Measurements from ENCODE around the gene CMTM8.

The CMTM8 gene

DNA sequence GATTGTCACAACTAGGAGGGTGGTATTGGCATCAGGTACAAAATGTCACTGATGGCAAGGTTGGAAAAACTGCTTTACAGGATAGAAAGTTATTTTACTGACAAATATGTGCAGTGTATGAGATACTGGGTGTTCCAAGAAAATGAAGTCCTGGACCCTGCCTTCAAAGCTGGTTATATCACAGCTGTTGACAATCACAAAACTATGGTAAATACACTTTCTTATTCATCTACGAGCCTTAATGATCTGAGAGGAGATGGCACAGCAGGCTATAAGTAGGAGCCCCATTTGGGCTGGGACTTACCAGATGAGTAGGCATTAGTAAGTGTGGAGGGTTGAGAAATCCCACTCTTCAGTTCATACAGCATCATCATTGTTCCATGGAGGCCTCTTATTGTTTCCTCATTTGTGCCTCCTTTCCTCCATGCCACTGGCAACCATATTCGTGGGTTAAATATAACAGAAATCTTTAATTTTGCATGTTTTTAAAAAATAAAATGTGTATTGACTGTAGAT lies 66.9 kb downstream of the CMTM8 start:
- DNase-seq (ENCODE audit: low read depth in 3 of 3) = no peak

DNA sequence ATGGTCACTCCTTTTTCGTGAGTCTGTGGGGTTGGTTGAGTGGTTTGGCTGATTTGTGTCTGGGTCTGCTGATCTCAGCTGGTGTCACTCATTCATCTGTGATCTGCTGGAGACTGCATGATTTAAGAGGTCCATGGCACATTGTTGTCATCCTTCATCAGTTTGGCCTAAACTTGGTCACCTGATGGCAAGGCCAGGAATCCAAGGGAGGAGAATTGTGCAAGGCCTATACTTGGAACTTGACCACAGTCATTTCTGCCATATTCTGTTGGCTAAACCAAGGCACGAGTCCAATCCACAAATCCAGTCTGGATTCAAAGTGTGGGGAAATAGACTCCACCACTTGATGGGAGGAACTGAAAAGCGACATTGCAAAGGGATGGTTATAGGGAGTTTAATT lies 67.6 kb downstream of the CMTM8 start:
- no peak for DNase-seq (ENCODE audit: low read depth in 3 of 3)

DNA sequence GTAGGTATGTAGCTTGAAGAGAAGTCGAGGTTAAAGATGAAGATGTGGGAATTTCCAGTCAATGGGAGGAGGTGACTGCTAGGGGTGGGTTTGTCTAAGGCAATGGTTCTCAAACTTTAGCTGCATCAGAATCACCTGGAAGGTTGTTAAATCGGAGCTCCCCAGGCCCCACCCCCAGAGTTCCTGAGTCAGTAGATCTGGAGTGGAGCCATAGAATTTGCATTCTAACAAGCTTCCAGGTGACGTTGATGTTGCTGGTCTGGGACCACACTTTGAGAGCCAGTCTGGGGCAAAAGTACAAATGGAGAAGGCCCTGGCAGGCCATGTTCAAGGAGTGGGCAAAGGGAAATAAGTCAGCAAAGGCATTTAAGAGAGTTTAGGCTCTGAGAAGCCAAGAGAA lies 69.1 kb downstream of the CMTM8 start:
- DNase-seq (ENCODE audit: low read depth in 3 of 3) = no peak

DNA sequence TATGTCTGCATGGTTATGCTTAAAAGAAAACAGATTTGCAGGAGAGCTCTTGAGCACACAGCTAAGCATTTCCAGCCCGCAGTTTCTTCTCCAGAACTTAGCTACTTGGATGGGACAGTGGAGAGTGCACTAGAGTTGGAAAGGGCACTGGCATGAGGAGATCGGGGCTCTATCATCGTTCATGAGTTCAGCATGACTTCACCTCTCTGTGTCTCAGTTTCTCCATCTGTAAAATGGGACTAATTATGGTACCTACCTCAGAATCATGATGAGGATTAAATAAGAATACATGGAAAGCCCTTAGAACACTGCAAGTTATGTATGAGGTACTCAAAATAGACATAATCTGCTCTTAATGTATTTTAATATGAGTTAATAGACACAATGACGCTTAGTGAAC lies 69.9 kb downstream of the CMTM8 start:
- no peak for DNase-seq (ENCODE audit: low read depth in 3 of 3)

DNA sequence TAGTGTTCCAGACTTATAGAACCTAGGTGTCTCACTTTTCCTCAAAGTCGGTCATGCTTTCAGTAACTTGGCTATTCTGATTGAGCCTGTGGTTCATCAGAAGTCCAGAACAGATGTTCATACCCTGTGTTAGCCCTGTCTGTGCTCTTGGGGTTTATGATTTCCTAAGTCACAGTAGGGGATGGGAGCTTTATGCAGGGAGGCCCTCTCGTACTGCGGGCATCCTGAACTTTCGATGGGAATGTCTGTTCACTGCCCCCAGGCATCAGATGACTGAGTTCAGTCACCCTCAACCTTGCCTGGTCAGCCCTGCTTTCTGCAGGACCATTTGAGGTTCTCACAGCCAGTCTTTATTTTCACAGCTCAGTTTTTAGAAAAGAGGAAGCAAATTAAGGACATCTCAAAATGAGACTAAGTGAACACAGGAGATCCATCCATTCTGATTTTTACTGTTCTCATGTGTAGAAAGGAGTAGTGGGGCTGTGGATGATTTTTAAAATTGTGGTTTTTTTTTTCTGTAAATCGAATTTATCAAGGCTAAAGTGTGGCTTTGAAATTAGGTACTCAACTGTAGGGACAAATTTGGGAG lies 71.3 kb downstream of the CMTM8 start:
- DNase-seq (ENCODE audit: low read depth in 3 of 3) = no peak

DNA sequence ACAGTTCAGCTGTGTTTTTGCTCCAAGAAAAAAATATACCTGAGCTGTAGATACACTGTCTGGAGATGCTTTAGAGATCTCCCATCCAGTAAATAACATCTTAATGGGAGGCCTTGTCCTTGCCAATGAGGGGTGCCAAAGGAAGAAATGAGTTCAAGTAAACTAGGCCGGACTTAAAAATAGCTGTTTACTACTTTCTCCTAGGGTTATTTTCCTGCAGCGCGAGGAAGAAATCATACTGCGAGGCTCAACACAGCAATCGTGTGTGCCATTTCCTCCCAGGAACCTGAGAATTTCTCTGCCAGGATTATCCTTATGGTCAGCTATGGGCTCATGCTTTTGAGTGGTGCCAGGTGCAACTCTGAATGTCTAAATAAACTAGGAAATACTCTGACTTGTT lies 71.9 kb downstream of the CMTM8 start:
- DNase-seq (ENCODE audit: low read depth in 3 of 3) = no peak

DNA sequence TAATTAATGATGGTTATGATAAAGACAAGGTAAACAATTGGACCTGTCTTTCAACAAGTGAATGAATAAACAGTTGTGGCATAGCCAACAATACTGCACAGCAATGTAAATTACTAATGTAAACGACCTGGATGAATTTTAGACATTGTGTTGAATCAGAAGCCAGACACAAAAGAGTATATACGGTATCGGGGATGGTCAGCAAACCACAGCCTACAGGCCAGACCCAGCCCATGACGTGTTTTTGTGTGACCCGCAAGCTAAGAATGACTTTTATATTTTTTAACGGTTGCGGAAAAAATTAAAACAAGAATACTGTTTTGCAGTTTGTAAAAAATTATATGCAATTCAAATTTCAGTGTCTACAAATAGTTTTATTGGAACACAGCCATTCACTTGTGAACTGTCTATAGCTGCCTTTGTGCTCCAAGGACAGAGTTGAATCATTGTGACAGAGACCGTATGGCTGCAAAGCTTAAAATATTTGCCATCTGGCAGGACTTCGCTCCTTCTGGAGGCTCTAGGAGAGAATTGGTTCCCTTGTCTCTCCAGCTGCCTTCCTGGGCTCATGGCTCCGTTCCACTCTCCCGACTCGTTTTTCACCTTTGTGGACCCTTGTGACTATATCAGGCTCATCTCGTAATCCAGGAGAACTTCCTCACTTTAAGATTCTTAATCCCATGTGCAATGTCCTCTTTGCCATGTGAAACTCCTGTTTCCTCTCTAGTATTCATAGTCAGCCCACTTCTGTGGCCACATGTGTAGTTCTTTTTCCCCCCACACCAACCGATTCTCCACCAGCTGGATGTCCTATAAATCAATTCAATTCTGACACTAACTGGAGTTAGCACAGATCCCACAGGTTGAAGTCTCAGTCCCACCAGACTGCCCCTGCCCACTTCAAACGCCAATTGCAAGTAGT lies 72.7 kb downstream of the CMTM8 start:
- no peak for DNase-seq (ENCODE audit: low read depth in 3 of 3)

DNA sequence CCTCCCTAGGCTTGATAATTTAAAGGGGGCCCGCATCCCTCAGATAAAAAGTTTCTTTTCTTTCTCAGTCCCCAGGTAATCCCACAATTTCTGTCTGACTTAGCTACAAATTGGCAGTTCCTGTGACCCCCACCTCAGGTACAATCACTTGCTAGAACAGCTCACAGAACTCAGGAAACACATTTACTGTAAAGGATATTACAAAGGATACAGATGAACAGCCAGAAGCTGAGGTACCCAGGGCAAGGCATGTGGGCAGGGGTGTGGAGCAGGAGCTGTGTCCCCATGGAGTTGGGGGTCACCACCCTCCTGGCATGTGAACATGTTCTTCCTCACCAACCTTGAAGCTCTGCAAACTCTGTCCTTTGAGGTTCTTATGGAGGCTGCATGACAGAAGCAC lies 73.8 kb downstream of the CMTM8 start:
- DNase-seq (ENCODE audit: low read depth in 3 of 3) = no peak

DNA sequence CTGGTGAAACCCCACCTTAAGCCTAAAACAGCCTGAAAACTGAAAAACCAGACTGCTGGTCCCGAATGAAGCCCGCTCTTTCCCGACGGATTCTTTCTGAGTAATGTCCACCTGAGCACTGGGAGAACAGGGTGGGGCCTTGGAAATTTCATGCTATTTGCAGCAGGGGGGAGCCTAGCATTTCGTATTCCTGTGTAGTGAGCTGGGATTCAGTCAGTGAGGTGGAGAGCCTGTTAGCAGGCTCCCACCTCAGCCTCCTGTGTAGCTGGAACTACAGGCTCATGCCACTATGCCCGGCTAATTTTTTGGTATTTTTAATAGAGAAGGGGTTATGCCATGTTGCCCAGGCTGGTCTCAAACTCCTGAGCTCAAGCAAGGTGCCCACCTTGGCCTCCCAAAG lies 74.7 kb downstream of the CMTM8 start:
- DNase-seq (ENCODE audit: low read depth in 3 of 3) = no peak

DNA sequence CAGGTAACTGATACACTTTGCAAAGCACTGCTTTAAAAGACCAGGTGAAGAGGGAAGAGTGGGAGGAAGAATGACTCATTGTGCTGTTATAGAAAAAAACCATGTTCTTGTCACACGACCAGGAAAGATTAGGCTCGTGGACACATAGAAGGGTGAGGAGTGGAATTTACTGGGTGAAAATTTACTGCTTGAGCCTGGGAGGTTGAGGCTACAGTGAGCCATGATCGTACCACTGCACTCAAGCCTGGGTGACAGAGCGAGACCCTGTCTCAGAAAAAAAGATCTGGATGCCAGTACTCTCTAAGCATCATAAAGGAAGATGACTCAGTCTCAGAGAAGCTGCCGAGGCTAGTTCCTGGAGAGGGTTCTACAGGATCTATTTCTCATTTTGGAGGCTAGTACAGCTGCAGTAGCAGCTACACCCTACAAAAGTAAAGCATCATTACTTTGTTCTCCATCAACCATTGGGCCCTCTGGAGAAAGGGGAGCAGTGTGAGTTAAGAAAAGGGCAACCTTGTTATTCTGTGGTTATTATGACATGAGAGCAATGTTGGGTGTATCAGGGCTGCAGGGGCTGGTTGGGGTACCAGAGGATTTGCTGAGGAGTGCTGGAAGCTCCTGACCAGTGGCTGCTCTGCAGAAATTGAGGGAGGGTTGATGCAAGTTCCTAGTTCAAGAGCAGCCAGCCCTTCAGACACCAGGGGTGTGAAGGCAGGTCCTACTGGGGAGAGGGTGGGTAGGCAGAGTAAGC lies 75.4 kb downstream of the CMTM8 start:
- peak in 1 of 3 experiments; percentile 13 for DNase-seq (ENCODE audit: low read depth in 3 of 3)

DNA sequence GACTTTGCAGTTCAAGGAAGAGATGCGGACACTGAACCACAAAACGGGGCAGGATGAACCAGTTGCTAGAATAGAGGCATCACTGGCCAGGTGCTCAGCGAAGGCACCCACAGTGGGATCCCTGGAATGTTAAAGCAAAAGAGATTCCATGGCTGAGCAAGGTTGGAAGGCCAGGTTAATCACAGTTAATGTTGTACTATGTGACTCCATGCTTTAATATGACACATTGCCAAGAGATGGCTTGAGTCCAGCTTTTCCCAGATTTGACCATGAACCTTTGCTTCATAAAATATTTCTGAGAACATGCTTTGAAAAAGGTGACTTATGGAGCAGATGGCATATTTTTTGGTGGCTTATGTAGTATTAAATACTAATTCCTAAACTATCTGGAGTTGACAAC lies 77.0 kb downstream of the CMTM8 start:
- no peak for DNase-seq (ENCODE audit: low read depth in 3 of 3)

DNA sequence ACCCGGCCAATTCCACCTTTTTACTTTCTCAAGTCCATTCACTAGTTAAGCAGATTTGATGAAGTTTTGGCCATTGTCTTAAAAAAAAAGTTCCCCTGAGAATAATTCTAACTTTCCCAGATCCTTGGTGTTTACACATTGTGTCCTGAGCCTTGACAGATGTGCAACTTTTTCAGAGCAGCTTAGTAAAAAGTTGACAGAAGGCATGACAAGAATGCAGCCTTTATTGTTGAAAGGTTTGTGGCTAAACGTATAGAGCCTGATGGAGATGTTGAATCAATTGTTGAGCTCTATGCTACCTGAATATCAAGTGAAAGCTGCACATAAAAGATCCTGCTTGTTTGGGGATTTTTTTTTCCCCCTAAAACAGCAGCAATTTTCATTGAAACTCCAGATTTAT lies 77.8 kb downstream of the CMTM8 start:
- DNase-seq (ENCODE audit: low read depth in 3 of 3) = no peak

DNA sequence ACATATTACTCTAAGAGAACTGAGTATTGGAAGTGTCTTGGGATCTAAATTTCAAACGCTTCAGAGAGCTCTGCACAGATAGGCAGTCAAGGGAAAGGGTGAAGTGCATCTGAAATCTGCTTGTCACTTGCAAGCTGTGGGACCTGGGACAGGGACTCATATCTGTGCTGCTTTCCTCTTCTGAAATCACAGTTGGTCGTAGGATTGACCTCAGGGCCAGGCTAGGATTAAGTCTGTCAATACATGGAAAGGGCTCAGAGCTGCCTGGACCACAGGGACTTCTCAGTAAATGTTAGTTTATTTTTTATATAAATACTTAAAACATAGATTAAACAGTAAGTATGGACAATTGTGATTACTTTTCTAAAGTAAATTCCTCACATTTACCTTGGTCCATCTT lies 78.5 kb downstream of the CMTM8 start:
- DNase-seq (ENCODE audit: low read depth in 3 of 3) = no peak

DNA sequence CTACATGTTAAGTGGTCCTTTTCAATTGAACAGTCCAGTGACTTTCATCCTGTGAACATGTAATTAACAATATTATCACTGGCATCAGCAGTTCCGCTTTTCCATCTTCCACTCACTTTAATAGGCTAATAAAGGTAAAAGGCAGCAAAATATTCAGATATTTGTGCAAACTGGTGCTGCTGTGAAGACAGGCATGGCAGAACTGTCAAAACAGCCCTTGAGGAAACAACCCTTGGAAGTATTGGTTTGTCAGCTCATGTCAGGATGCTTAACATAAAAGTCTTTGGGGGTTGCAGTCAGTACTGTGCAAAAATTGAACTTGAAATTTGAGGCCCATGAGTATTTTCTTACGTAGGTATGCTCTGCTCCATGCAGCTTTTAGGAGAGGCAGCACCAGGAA lies 81.1 kb downstream of the CMTM8 start:
- no peak for DNase-seq (ENCODE audit: low read depth in 3 of 3)

DNA sequence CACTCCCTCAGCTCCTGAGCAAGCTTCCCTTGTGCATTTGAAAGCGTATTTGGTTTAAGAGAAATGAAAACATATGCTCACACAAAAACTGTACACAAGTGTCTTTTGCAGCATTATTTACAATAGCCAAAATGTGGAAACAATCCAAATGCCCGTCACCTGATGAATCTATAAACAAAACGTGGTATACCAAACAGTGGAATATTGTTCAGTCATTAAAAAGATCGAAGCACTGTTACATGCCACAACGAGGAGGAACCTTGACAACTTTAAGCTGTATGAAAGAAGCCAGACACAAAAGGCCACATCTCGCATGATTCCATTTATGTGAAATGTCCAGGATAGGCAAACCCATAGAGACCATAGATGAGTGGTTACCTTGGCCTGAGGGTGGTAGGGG lies 81.6 kb downstream of the CMTM8 start:
- no peak for DNase-seq (ENCODE audit: low read depth in 3 of 3)

DNA sequence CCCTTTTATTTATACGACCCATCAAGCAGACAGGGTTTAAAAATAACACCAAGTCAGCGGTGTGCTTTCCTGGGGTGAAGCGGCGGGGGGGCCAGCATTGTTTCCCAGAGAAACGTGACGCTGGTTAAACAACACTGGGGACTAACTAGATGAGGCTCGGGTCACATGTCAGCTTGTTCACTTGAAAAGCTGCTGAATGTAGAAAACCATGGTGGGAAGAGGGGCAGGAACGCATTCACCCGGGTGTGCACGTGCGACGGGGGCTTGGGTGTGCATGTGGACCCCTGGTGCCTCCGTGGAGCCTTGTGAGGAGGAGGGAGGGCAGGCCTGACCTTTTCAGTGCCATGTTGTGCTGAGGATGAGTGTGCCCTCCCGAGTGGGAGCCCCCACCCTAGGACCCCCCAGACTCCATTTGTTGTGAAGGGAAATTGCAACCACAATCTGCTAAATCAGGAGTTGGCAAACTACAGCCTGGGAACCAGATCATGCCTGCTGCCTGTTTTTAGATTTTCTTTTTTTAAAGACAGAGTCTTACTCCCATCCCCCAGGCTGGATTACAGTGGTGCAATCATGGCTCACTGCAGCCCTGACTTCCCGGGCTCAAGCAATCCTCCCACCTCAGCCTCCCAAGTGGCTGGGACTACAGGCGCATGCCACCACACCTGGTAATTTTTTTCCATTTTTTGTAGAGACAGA lies 82.8 kb downstream of the CMTM8 start:
- DNase-seq (ENCODE audit: low read depth in 3 of 3) = no peak

DNA sequence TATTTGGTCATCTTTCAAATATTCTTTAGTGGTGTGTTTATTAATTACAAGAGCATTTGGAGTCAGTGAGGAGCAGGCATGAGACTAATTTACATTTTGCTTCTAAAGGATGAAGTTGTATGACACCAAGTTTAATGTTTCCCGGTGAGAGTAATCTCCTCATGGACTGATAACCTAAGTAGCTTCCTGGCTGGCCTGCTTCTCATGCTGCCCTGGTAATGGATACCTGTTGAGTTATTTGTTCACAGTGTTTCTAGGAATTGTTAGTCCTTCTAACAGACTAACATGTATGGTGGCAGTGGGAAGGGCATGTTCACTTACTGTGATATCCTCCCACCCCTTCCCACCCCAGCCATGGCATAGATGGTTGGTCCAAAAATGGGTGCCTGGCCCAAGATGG lies 83.8 kb downstream of the CMTM8 start:
- no peak for DNase-seq (ENCODE audit: low read depth in 3 of 3)

DNA sequence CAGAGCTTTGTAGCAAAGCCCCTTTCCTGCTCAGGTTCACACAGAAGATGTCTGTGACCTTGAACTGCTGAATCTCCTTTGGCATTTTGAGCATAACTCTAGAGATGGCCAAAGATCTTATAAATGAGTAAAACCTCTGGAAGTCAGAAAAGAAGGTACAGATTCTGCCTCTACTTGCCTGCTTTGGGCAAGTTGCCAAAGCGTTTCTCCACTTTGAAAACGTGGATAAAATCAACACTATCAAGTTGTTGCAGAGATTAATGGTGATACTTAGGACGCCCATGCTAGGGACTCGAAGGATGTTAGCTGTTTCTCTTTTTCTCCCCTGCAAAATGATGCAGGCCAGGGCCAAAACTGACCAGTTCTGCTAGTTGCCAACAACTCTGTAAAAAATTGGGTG lies 85.1 kb downstream of the CMTM8 start:
- no peak for DNase-seq (ENCODE audit: low read depth in 3 of 3)

DNA sequence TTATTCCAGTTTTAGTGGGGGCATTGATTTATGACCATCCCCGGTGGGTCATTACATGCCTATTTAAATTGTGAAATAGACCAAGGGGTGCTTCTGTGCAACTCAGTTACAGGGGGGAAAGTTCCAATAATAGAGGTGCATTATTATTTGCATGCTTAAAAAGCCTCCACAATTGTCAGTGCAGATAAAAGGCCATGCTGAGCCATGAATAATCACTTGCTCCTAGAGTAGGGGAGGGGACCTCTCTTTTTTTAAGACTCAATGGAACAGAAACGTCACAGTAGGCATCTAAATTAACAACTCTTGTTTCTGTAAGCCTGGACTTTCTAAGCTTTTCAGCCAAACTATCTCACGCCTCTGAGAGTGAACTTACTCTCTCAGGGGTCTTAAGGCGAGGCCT lies 86.7 kb downstream of the CMTM8 start:
- no peak for DNase-seq (ENCODE audit: low read depth in 3 of 3)

DNA sequence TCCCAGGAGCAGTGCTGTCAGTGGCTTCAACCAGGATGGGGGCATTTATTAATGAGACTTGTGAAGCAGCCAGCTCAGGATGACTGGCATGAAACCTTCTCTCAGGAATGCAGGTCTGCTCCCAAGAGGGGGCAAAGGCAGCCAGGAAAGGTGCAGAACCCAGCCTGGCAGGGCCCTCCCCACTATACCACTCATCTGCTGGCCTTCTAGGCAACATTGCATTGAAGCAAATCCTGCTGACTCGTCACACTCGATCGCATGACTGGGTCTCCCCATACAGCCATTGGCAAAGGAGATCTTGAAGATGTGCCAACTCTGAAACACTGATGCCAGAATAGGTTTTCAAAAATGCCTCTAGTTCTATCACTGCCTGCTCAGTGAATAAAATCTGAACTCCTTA lies 87.4 kb downstream of the CMTM8 start:
- DNase-seq (ENCODE audit: low read depth in 3 of 3) = no peak

DNA sequence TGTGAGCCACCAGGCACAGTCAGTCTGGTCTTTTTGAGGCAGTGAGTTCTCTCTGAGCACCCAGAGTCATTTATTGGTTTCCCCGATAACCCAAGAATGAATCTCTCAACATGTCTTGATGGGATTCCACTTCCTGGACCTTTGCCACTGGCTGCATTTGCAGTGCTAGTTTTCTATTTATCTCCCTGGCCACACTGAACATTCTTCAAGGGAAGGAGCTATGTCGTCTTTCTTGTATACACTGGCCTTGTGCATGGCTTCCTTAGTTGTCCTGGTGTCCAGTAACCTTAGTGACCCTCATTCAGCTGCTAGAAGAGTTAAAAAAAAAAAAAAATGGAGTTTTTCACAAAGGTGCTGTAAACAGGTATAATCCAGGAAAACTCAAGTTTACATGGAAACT lies 88.3 kb downstream of the CMTM8 start:
- no peak for DNase-seq (ENCODE audit: low read depth in 3 of 3)

DNA sequence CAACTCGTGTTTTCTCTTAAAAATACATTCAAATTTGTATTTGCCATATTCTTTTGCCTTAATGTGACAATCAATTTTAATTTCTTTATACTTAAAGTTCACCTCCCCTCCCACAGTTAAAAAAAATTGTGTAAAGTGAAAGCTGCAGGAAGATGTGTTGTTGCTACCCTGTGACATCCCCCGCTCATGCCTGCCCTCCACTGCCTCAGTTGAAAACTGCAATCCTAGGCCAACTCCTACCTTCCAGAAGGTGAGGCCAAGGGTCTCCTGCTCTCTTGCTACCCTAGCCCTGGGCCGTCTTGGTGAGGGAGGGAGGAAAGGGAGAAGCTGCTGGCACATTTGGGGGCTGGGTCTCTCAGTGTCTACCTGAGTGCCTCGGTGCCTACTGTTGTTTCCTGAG lies 96.2 kb downstream of the CMTM8 start:
- DNase-seq (ENCODE audit: low read depth in 3 of 3) = peak; percentile 16 to 48 (median 43)

Measured in stimulated activated CD4-positive, alpha-beta T cell treated with anti-CD3 and anti-CD28 coated beads, TNF-alpha, amount 100 ng/mL, for 4 hours (primary cell).